Testis (tissue), 3 donors: ENCODE measurements around the gene CROCC. TPM values are rescaled to one million over a fixed set of nuclear protein-coding genes. Genes with fewer than 3 reads are reported as not detected.

Experiments used
- DNase-seq: peaks from one replicate; pipeline ENCODE4 v3.0.0-alpha.2; 2019
- H3K27ac ChIP-seq, 2 donors: fragments of 200-600 bp; sonication (generic); one replicate each; pipeline ENCODE4 v1.5.1; 2019
- H3K27me3 ChIP-seq: fragments of 200-600 bp; sonication (generic); one replicate; pipeline ENCODE4 v1.5.1; 2019
- H3K36me3 ChIP-seq: fragments of 200-600 bp; sonication (generic); one replicate; pipeline ENCODE4 v1.5.1; 2017; ENCODE audit warnings: low read depth; ENCODE audit errors: missing control alignments
- H3K4me1 ChIP-seq: fragments of 200-600 bp; sonication (generic); one replicate; pipeline ENCODE4 v1.5.1; 2019
- H3K4me3 ChIP-seq, 2 donors: fragments of 200-600 bp; sonication (generic); one replicate each; pipeline ENCODE4 v1.5.1; 2017 to 2019
- H3K9me3 ChIP-seq: fragments of 200-600 bp; sonication (generic); one replicate; pipeline ENCODE4 v1.5.1; 2017
- CTCF ChIP-seq, 3 experiments: fragments of 450-650 bp in 2 of 3; fragments of 200-600 bp in 1 of 3; sonication (generic) in 1 of 3; IDR thresholded peaks; one replicate each; pipeline ENCODE4 v1.5.1; 2016 to 2019; ENCODE audit warnings: antibody characterized with exemption in 3 of 3, mild to moderate bottlenecking in 2 of 3, moderate library complexity in 1 of 3
- POLR2A ChIP-seq: fragments of 450-650 bp; IDR thresholded peaks from one replicate; pipeline ENCODE4 v1.6.1; 2017; ENCODE audit warnings: antibody characterized with exemption, mild to moderate bottlenecking, moderate library complexity
- WGBS, 2 donors: methylation state at CpG; one replicate each; pipeline ENCODE4 v1.1.5; 2018; 5-methylcytosine and 5-hydroxymethylcytosine counted together
- intact Hi-C: fragments of 100-400 bp; cut with DNase I; formaldehyde crosslinking; loops from one replicate; pipeline ENCODE4 v1.15.1; 2023; ENCODE audit warnings: low total_unique reads
- polyA plus RNA-seq: library from polyadenylated mRNA; stranded (reverse); fragments of 350-450 nt; fragmentation: Illumina TruSeq; extraction: RNeasy Lipid Tissue Mini Kit (QIAGEN cat#74804); gene quantifications from one replicate; pipeline ENCODE4 v1.2.3, GENCODE V29; 2014; ENCODE audit warnings: low read depth, low replicate concordance; ENCODE audit not compliant: insufficient read depth
- small RNA-seq, 2 donors: library from RNA; depleted of rRNA; stranded (forward); fragments of <200 nt; gene quantifications; one replicate each; pipeline ENCODE3, GENCODE V24; 2016
- total RNA-seq, 2 donors: library from RNA; depleted of rRNA; stranded (reverse); fragments of >200 nt; gene quantifications; one replicate each; pipeline ENCODE4 v1.2.3, GENCODE V29; 2016

The CROCC gene
- total and polyA plus RNA-seq, 3 donors from 2014 or later, result 18.8 to 49.2 (median 49.1) TPM

GRCh38 chr1:17021896-17022295, 100.2 kb downstream of the CROCC start:
- H3K36me3 ChIP-seq, result no peaks in the 10 kb centered on the region
- 86 to 88% methylated on average over 10 of the region's 10 CpGs for WGBS, 2 donors
- no peak overlapping the region for H3K4me3 ChIP-seq
- TF ChIP-seq POLR2A (no peak), CTCF (IDR thresholded peaks at IDR 0.05) (no peak)
- DNase-seq, result no peak
- intact Hi-C loops, result loop anchor here (10.0 kb wide), 1 partner anchor 67 kb away; no protein-coding TSS in a partner anchor
- H3K27ac ChIP-seq, result no peak overlapping the region
- H3K9me3 ChIP-seq, result no peaks in the 10 kb centered on the region
- no peaks in the 10 kb centered on the region for H3K27me3 ChIP-seq
- H3K4me1 ChIP-seq, result no peaks in the 10 kb centered on the region

Small RNAs within 50 kb of the gene (small RNA-seq; reads per million reads assigned to genes)
- gene RNU1-2 (0 reads per million in 2 donors), gene RNU1-5P (0 reads per million in 2 donors)

Other genes with a start within 250 kb of the CROCC start
- gene RNU1-4, start 181.4 kb upstream of the CROCC start, total RNA-seq, result under 1 TPM; under 0.01 TPM
- gene RNU1-4, start 181.4 kb upstream of the CROCC start, polyA plus RNA-seq, result 18.9 TPM
- gene RNU1-2, start 26.0 kb upstream of the CROCC start, total RNA-seq, result under 1 TPM; under 0.01 TPM
- gene RNU1-2, start 26.0 kb upstream of the CROCC start, polyA plus RNA-seq, result 18.9 TPM
- gene MFAP2, start 58.7 kb downstream of the CROCC start, total RNA-seq, result 10 to 100 TPM in 1 of 2 donors, 1 to 10 TPM in 1; 7.9 to 18.7 TPM
- 22.0 TPM for gene MFAP2, start 58.7 kb downstream of the CROCC start, polyA plus RNA-seq
- 10 to 100 TPM; 42.4 to 45.6 TPM for gene ATP13A2, start 90.0 kb downstream of the CROCC start, total RNA-seq
- 36.9 TPM for gene ATP13A2, start 90.0 kb downstream of the CROCC start, polyA plus RNA-seq
- 100 to 1,000 TPM in 1 of 2 donors, 10 to 100 TPM in 1; 96.1 to 107 TPM for gene SDHB, start 132.1 kb downstream of the CROCC start, total RNA-seq
- gene SDHB, start 132.1 kb downstream of the CROCC start, polyA plus RNA-seq, result 160 TPM
- gene PADI2, start 197.5 kb downstream of the CROCC start, total RNA-seq, result 1 to 10 TPM in 1 of 2 donors, under 1 TPM in 1; 0.99 to 1.1 TPM
- 3.2 TPM for gene PADI2, start 197.5 kb downstream of the CROCC start, polyA plus RNA-seq